Stimulated activated CD8-positive, alpha-beta memory T cell treated with anti-CD3 and anti-CD28 coated beads, Interleukin-15, amount 100 ng/mL, for 1 hour (primary cell): ENCODE measurements around the gene PPIG.
"Not testable (repeated sequence)": the region's sequence is repeated elsewhere in the genome, so short reads cannot be mapped to it uniquely, and the experiment has no call there.

Experiments used
- DNase-seq: peaks from one replicate; pipeline ENCODE4 v3.0.0-alpha.2; 2020; ENCODE audit warnings: low read depth

The PPIG gene

DNA sequence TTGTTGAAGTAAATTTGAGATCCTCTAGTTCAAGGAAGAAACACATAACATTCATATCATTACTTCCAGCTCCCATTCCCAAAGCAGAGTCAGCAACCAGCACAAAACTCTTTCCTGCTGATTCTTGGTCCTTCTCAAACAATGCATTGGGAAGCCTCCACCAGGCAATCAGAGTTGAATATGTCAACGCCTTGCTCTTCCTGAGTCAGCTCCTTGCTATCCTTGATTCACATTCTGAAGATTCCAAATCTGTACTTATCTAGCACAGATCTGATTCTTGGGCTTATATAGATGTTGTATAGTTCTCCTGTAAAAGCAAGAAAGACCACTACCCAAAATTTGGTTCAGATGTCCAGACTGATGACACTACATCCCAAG is 80.4 kb downstream of the PPIG start:
- DNase-seq = no peak

DNA sequence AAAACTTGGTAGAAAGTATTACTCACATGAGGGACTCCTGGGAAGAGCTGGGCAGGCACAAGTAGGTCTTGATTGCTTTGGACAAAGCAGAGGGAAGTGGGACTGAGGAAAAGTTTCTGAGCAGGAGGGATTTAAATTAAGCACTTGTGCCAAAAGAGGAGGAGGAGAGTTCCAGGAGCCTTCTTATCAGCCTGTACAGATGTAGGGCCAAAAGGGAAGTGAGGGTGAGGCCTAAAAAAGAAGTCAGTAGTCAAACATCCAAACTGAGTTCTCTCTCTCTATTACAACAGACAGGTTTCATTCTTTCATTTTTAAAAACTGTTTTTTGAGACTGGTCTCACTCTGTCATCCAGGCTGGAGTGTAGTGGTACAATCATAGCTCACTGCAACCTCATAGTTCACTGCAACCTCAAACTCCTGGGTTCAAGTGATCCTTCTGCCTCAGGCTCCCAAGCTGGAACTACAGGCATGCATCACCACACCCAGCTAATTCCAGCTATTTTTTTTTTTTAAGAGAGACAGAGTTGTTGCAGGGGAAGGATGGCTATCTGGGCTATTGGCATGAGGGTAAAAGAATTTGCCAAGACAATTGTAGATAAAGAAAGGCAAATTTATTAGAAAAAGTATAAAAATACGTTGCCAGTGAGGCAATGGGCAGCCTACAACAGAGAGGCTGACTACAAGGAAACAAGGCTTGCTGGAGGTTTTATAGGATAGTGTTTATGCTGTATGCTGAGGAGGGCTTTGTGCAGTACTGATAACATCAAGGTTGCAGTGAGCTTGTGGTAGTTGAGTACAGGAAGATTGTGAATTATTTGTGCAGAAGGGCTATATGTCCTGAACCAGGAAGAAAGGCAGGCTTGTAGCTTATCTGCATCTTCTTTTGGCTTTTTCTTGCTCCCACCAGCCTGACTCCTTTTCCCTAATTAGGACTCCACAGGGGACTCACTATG is 81.1 kb downstream of the PPIG start:
- no peak for DNase-seq

- DNase-seq = no peak
These were observed 83.4 kb downstream of the PPIG start for GRCh38 chr2:169667583-169667982.

- no peak for DNase-seq
These were observed 86.1 kb downstream of the PPIG start for GRCh38 chr2:169670215-169670651.

DNA sequence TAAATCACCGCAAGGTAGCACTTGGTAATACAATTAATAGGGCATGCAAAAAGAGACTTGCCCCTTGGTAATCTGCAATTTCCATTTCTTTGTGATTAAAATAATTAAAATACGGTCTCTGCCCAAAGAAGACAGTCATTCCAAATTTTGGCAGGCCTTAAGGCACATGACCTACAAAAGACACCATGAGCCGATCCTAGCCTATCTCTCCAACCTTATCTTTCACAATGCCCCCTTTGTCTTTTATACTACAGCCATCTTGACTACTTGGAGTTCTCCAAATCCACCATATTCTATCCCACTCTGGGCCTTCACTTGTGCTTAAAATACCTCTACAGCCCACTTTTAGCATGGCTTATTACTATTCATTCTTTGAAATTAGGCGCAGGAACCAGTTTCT is 86.8 kb downstream of the PPIG start:
- no peak for DNase-seq

GRCh38 chr2:169672406-169672805 is 88.3 kb downstream of the PPIG start:
- no peak for DNase-seq

- DNase-seq = no peak
These were observed 89.0 kb downstream of the PPIG start for GRCh38 chr2:169673106-169673505.

DNA sequence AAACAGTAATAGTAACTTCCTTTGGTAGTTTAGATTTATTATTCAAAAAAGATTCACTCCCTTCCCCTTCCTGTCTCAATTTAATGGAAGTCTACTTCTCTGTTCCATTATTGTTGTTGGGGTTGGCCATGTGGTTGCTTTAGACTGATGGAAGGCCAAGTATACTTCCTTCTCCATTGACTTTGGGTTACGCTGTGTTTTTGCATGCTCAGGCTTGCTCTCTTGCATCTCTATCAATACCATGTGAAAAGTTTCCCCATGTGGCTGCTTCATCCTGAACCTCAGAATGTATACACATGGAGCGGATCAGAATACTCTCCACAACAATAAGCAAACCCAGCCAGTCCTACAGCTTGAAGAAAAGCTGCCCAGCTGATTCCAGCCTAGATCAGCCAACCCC is 89.8 kb downstream of the PPIG start:
- DNase-seq = no peak

DNA sequence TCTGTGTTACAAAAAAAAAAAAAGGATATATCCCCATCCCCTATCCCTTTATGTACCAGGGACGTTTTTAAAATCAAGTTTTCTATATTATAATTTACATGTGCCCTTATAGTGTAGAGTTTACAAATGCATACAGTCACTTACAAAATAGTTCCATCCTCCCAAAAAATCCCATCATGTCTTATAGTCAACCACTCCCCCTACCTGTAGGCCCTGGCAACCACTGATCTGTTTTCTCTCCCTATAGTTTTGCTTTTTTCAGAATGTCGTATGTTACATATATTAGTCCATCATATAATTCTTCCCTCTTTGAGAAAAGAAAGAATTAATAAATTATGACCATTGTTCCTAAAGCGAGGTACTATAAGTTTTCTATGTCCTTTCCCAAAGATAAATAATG is 92.2 kb downstream of the PPIG start:
- no peak for DNase-seq

- DNase-seq = no peak
These were observed 92.7 kb downstream of the PPIG start for GRCh38 chr2:169676850-169677249.

DNA sequence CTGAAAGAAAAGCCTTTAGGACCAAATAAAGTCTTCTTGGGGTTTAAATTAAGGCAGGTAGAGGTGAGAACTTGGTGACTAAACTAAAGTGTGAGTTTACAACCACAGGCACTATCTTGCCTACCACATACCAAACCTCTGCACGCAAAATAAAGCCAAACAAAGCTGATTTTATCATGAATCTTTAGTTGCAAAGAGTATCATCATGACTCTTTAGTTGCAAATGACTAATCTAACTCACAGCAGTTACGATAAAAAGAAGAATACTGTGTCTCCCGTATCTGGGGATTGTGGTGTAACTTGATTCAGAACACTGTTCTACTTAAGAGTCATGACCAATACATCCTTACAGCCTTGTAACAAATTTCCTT is 98.9 kb downstream of the PPIG start:
- DNase-seq = no peak

DNA sequence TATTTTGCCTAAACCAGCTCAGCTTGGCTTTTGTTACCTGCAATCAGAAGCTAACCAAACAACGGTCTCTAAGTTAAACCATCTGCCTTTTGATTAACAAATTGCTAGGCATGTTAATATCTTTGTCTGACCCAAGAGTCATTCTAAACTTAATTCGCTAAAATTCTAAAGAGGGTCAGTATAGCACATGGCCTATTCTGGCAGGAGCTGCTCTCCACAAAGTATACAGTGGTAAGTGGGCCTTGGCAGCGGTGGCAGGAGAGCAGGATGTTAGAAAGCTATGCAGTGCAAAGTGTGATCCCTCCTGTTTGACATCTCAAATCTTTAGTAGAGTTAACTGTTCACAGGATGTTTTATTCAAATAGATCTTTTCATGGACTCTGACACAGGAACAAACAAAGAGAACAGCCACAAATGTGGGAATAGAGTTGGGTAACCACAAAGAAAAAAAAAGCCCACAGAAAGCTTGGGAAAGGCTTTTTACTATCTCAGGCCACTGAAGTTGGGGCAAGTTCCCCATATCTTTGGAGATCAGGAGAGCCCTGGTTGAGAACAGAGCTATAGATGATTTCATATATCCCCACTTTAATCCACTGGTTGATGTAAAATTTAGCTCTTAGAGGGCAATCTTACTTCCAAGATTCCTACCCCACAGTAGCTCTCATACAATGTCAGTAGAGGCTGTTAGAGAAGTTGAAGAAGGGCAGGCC is 99.4 kb downstream of the PPIG start:
- no peak for DNase-seq

- DNase-seq = no peak
These were observed 100.0 kb downstream of the PPIG start for GRCh38 chr2:169684135-169684565.

- DNase-seq = not testable (repeated sequence)
These were observed 100.6 kb downstream of the PPIG start for GRCh38 chr2:169684712-169685111.

DNA sequence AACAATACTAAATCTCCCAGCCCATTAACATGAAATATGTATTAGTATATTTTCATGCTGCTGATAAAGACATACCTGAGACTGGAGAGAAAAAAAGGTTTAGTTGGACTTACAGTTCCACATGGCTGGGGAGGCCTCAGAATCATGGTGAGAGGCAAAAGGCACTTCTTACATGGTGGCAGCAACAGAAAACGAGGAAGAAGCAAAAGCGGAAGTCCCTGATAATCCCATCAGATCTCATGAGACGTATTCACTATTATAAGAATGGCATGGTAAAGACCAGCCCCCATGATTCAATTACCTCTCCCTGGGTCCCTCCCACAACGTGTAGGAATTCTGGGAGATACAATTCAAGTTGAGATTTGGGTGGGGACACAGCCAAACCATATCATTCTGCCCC is 102.7 kb downstream of the PPIG start:
- not testable (repeated sequence) for DNase-seq

DNA sequence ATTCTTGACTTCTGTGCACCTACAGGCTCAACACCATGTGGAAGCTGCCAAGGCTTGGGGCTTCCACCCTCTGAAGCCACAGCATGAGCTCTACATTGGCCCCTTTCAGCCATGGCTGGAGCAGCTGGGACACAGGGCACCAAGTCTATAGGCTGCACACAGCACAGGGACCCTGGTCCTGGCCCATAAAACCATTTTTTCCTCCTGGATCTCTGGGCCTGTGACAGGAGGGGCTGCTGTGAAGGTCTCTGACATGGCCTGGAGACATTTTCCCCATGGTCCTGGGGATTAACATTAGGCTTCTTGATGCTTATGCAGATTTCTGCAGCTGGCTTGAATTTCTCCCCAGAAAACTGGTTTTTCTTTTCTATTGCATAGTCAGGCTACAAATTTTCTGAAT is 103.8 kb downstream of the PPIG start:
- not testable (repeated sequence) for DNase-seq

GRCh38 chr2:169690958-169691357 is 106.8 kb downstream of the PPIG start:
- DNase-seq = no peak
